NB4 (cell line): ENCODE results near the gene TENM4.

Source experiments
- DNase-seq: peaks from one replicate; pipeline ENCODE4 v3.0.0; 2010; ENCODE audit warnings: low read depth
- H3K4me3 ChIP-seq: one replicate; pipeline ENCODE4 v1.5.1; 2011; ENCODE audit warnings: mild to moderate bottlenecking, low read depth, low read length, moderate library complexity
- CTCF ChIP-seq: IDR thresholded peaks from one replicate; pipeline ENCODE4 v1.5.1; 2012; ENCODE audit warnings: low read depth, low read length
- MAX ChIP-seq: IDR thresholded peaks from 2 replicates; pipeline ENCODE4 v1.6.1; 2011; ENCODE audit warnings: low read depth, low read length
- MYC ChIP-seq: IDR thresholded peaks from 2 replicates; pipeline ENCODE4 v1.6.1; 2011; ENCODE audit warnings: low read depth, low read length
- POLR2A ChIP-seq: IDR thresholded peaks from 2 replicates; pipeline ENCODE4 v1.6.1; 2011; ENCODE audit warnings: mild to moderate bottlenecking; ENCODE audit not compliant: insufficient read length; ENCODE audit errors: extremely low read depth

Gene TENM4

GRCh38 chr11:79362206-79362757 is 78.5 kb downstream of the TENM4 start:
- no peak for TF ChIP-seq CTCF
- TF ChIP-seq MYC, result no peak
- TF ChIP-seq MAX, result no peak
- no peak for TF ChIP-seq POLR2A
- DNase-seq, result no peak
- H3K4me3 ChIP-seq, result no peak overlapping the region

GRCh38 chr11:79358258-79358657 is 82.6 kb downstream of the TENM4 start:
- DNase-seq, result no peak
- H3K4me3 ChIP-seq, result no peak overlapping the region
- TF ChIP-seq MYC (no peak), MAX (no peak), POLR2A (no peak), CTCF (no peak)

- DNase-seq, result no peak
- TF ChIP-seq CTCF (no peak), MYC (no peak), MAX (no peak), POLR2A (no peak)
- no peak overlapping the region for H3K4me3 ChIP-seq
Observed at GRCh38 chr11:79353706-79354105, 87.1 kb downstream of the TENM4 start.

- H3K4me3 ChIP-seq, result no peak overlapping the region
- no peak for TF ChIP-seq MAX
- TF ChIP-seq MYC, result no peak
- no peak for TF ChIP-seq POLR2A
- no peak for TF ChIP-seq CTCF
- DNase-seq, result no peak
Observed at GRCh38 chr11:79352349-79352703, 88.5 kb downstream of the TENM4 start.

- H3K4me3 ChIP-seq, result no peak overlapping the region
- TF ChIP-seq MAX (no peak), POLR2A (no peak), CTCF (no peak), MYC (no peak)
- no peak for DNase-seq
Observed at GRCh38 chr11:79348976-79349682, 91.7 kb downstream of the TENM4 start.
